Transverse colon (tissue), 4 donors: ENCODE measurements around the gene EPHB2. TPM values are rescaled to one million over a fixed set of nuclear protein-coding genes. Genes with fewer than 3 reads are reported as not detected.
A peak's percentile ranks its signal among the peaks of the same experiment; 100 is the strongest.

Source experiments
- DNase-seq: peaks from one replicate; pipeline ENCODE4 v3.0.0-alpha.2; 2019
- H3K27ac ChIP-seq, 4 donors: fragments of 200-600 bp; sonication (generic); 2 replicates each; pipeline ENCODE4 v1.5.1; 2016 to 2018; ENCODE audit warnings: inconsistent platforms in 4 of 4
- H3K27me3 ChIP-seq: fragments of 200-600 bp; sonication (generic); 2 replicates; pipeline ENCODE4 v1.5.1; 2017; ENCODE audit warnings: inconsistent platforms
- H3K36me3 ChIP-seq, 4 donors: fragments of 200-600 bp; sonication (generic); 2 replicates each; pipeline ENCODE4 v1.5.1; 2017 to 2019; ENCODE audit warnings: inconsistent platforms in 4 of 4
- H3K4me1 ChIP-seq, 4 donors: fragments of 200-600 bp; sonication (generic); 2 replicates each; pipeline ENCODE4 v1.5.1; 2017 to 2020; ENCODE audit warnings: inconsistent platforms in 4 of 4
- H3K4me3 ChIP-seq, 4 donors: fragments of 200-600 bp; sonication (generic); 1 replicate in 1 of 4; 2 replicates in 3 of 4; pipeline versions ENCODE4 v1.5.1 to v1.6.1; 2017 to 2019; ENCODE audit warnings: inconsistent platforms in 4 of 4
- H3K9me3 ChIP-seq, 2 donors: fragments of 200-600 bp; sonication (generic); 2 replicates each; pipeline ENCODE4 v1.5.1; 2017 to 2019; ENCODE audit warnings: inconsistent platforms in 2 of 2
- EP300 ChIP-seq: sonication (generic); formaldehyde crosslinking; IDR thresholded peaks from one replicate; pipeline ENCODE4 v1.6.1; 2017; ENCODE audit warnings: antibody characterized with exemption, low read depth
- POLR2A ChIP-seq: fragments of 450-650 bp; IDR thresholded peaks from one replicate; pipeline ENCODE4 v1.6.1; 2016; ENCODE audit warnings: antibody characterized with exemption, mild to moderate bottlenecking, moderate library complexity
- POLR2AphosphoS5 ChIP-seq, 3 donors: sonication (generic); formaldehyde crosslinking; IDR thresholded peaks; one replicate each; pipeline ENCODE4 v1.6.1; 2016; ENCODE audit warnings: antibody characterized with exemption in 3 of 3
- WGBS, 2 donors: methylation state at CpG; one replicate each; pipeline ENCODE4 v1.1.5; 2018; ENCODE audit warnings: low coverage in 1 of 2; 5-methylcytosine and 5-hydroxymethylcytosine counted together
- in situ Hi-C, 4 donors: fragments of 200-750 bp; cut with MboI; loops; one replicate each; pipeline versions ENCODE4 v1.15.0 to v1.15.1; 2017; ENCODE audit warnings: low sequenced_read_pairs in 3 of 4, low pct_ligation_motif_present in 1 of 4, low pct_unique_long_range_greater_than_20kb in 1 of 4
- intact Hi-C: fragments of 100-400 bp; cut with DNase I; formaldehyde crosslinking; loops from one replicate; pipeline ENCODE4 v1.15.1; 2023; ENCODE audit warnings: low total_unique reads
- total RNA-seq, 4 donors: library from RNA; depleted of rRNA; stranded (reverse); fragments of >200 nt; gene quantifications; one replicate each; pipeline ENCODE4 v1.1.0, GENCODE V29; 2016
- TF ChIP-seq, protein P1 (sequence below), 5 experiments: fragments of 200-600 bp in 3 of 5; fragments of 450-650 bp in 2 of 5; sonication (generic) in 3 of 5; IDR thresholded peaks; 1 replicate in 2 of 5; 2 replicates in 3 of 5; pipeline ENCODE4 v1.5.1; 2016 to 2017; ENCODE audit warnings: antibody characterized with exemption in 5 of 5, inconsistent platforms in 3 of 5, mild to moderate bottlenecking in 2 of 5, moderate library complexity in 1 of 5

EPHB2 gene
- total RNA-seq, 4 donors from 2014 or later: 3.0 to 152 (median 27.9) TPM

DNA sequence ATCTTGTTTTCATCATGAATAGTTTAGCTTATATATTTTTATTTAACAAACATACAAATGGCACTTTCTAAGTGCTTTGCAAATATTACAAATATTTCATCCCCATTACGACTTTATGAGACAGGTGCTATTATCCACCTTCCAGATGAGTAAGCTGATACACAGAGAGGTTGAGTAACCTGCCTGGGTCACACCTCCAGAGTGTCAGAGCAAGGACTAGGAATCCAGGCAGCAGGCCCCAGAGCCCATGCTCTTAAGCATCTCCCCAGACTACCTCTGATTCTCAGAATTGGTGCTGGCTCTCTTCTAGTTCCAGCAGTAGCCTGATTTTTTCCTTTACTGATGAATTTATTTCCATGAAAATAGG is 40.0 kb downstream of the EPHB2 start:
- in situ Hi-C loops: no loop called here

GRCh38 chr1:22751124-22751531 is 40.5 kb downstream of the EPHB2 start:
- intact Hi-C loops (no loop called here), in situ Hi-C loops (no loop called here)
- Histone ChIP-seq H3K4me3 (no peak overlapping the region), H3K27me3 (no peaks in the 10 kb centered on the region), H3K9me3 (no peaks in the 10 kb centered on the region), H3K27ac (peak overlapping the region; percentile 66 to 70 (median 68)), H3K4me1 (peaks cover 8 to 29% (median 19%) of the 10 kb centered on the region in 4 donors), H3K36me3 (no peaks in the 10 kb centered on the region)
- WGBS, 2 donors: 66% methylated on average over 6 of the region's 6 CpGs; no CpG with 5 or more reads in 1 of the 2 donors
- peak; percentile 24 for DNase-seq
- TF ChIP-seq, protein P1, sequence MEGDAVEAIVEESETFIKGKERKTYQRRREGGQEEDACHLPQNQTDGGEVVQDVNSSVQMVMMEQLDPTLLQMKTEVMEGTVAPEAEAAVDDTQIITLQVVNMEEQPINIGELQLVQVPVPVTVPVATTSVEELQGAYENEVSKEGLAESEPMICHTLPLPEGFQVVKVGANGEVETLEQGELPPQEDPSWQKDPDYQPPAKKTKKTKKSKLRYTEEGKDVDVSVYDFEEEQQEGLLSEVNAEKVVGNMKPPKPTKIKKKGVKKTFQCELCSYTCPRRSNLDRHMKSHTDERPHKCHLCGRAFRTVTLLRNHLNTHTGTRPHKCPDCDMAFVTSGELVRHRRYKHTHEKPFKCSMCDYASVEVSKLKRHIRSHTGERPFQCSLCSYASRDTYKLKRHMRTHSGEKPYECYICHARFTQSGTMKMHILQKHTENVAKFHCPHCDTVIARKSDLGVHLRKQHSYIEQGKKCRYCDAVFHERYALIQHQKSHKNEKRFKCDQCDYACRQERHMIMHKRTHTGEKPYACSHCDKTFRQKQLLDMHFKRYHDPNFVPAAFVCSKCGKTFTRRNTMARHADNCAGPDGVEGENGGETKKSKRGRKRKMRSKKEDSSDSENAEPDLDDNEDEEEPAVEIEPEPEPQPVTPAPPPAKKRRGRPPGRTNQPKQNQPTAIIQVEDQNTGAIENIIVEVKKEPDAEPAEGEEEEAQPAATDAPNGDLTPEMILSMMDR (IDR thresholded peaks at IDR 0.05): no peak
- TF ChIP-seq EP300 (no peak), POLR2A (no peak), POLR2AphosphoS5 (IDR thresholded peaks at IDR 0.05) (peak in 1 of 3 donors; percentile 41)

More for the DNA sequence above, 40.0 kb downstream of the EPHB2 start:
- H3K27ac ChIP-seq: peak overlapping the region; percentile 66 to 70 (median 68)
- no peak overlapping the region for H3K4me3 ChIP-seq
- H3K4me1 ChIP-seq: peaks cover 8 to 34% (median 21%) of the 10 kb centered on the region in 4 donors
- intact Hi-C loops: no loop called here
- H3K27me3 ChIP-seq: no peaks in the 10 kb centered on the region
- H3K36me3 ChIP-seq: no peaks in the 10 kb centered on the region
- DNase-seq: no peak
- TF ChIP-seq POLR2AphosphoS5 (IDR thresholded peaks at IDR 0.05): no peak
- TF ChIP-seq, protein P1 (IDR thresholded peaks at IDR 0.05): no peak
- no peaks in the 10 kb centered on the region for H3K9me3 ChIP-seq
- WGBS, 2 donors: 14% methylated on average over 1 of the region's 1 CpG

GRCh38 chr1:22752339-22752738 is 41.7 kb downstream of the EPHB2 start:
- Histone ChIP-seq H3K27me3 (no peaks in the 10 kb centered on the region), H3K27ac (no peak overlapping the region), H3K36me3 (no peaks in the 10 kb centered on the region), H3K4me1 (peaks cover 8 to 22% (median 13%) of the 10 kb centered on the region in 4 donors), H3K4me3 (no peak overlapping the region), H3K9me3 (no peaks in the 10 kb centered on the region)
- 82 to 86% methylated on average over 1 of the region's 1 CpG for WGBS, 2 donors
- TF ChIP-seq EP300: no peak
- TF ChIP-seq POLR2A: no peak
- no peak for TF ChIP-seq POLR2AphosphoS5 (IDR thresholded peaks at IDR 0.05)
- TF ChIP-seq, protein P1 (IDR thresholded peaks at IDR 0.05): no peak
- in situ Hi-C loops (no loop called here), intact Hi-C loops (no loop called here)
- no peak for DNase-seq

GRCh38 chr1:22753481-22753971 is 42.9 kb downstream of the EPHB2 start:
- DNase-seq: no peak
- Histone ChIP-seq H3K9me3 (no peaks in the 10 kb centered on the region), H3K4me1 (peaks cover 8 to 22% (median 13%) of the 10 kb centered on the region in 4 donors), H3K27me3 (no peaks in the 10 kb centered on the region), H3K36me3 (no peaks in the 10 kb centered on the region), H3K27ac (no peak overlapping the region), H3K4me3 (no peak overlapping the region)
- WGBS, 2 donors: 80% methylated on average over 12 of the region's 12 CpGs; no CpG with 5 or more reads in 1 of the 2 donors
- intact Hi-C loops (no loop called here), in situ Hi-C loops (no loop called here)
- TF ChIP-seq EP300 (no peak), POLR2A (no peak), POLR2AphosphoS5 (IDR thresholded peaks at IDR 0.05) (no peak)
- TF ChIP-seq, protein P1 (IDR thresholded peaks at IDR 0.05): no peak
